ENCODE measurements around the gene MEG3. TPM values are rescaled to one million over a fixed set of nuclear protein-coding genes. Genes with fewer than 3 reads are reported as not detected.

MEG3 gene
- total RNA-seq, 2 donors from 2014 or later: 6.5 to 9.5 TPM

DNA sequence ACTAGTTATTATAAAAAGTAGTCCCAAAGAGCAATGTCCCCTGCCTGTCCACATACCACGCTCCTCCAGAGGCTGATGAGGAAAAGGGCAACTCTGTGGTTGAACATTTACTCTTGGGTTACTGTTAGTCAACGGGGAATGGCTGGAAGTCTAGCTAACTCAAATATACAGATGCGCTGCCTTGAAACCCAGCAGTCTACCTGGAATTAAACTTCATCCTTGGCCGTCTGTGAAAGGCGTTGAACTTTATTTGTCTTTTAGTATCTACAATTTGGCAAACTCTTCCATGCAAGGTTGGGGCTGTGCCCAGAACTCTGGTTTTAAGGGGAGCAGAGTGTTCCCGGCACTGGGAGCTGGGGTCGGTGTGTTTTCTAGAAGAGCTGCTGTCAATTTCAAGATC is 3.9 kb upstream of the MEG3 start:
- H3K9me3 ChIP-seq: no peaks in the 10 kb centered on the region
- no peaks in the 10 kb centered on the region for H3K36me3 ChIP-seq
- no peak overlapping the region for H3K4me3 ChIP-seq
- no peaks in the 10 kb centered on the region for H3K4me1 ChIP-seq
- H3K27me3 ChIP-seq: no peaks in the 10 kb centered on the region
- TF ChIP-seq CTCF (IDR thresholded peaks at IDR 0.05): no peak
- DNase-seq (ENCODE audit: low spot score): no peak
- H3K27ac ChIP-seq: no peak overlapping the region

DNA sequence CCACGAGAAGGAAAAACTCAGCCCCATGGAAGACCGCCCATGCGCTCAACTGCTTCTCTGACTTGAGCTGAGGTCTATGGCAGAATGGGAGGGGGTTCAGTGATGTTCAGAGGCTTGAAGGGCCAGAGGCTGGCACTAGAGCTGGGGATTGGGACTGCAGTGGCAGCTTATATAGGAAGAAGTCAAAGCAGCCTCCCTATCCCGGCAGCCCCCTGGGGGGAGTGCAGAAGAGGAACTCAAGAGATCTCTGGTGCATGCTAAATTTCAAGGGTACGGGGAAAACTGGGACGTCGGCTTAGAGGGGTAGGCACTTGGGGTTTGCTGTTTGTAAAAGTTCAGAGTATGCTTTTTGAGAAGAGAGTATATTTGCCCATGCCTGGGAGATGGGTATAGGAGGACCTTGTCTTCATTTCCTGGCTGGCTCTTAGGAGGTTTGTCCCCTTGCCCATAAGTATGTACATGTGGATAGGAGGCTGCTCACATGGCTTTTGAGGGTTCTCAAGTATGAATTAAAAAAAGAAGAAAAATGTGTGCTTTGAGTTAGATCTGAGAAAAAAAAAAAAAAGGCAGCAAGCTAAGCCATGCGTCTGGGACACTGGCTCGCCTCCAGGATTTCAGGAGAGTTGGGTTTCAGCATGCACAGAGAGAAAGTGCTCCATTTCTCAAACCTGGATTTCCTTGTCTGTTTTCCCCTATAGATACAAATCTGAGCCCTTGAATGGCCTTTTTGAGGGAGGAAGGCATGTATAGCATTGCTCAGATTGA is 3.2 kb upstream of the MEG3 start:
- H3K27ac ChIP-seq: no peak overlapping the region
- H3K4me3 ChIP-seq: no peak overlapping the region
- H3K27me3 ChIP-seq: no peaks in the 10 kb centered on the region
- H3K9me3 ChIP-seq: peaks cover 0 to under 1% of the 10 kb centered on the region in 2 donors
- no peaks in the 10 kb centered on the region for H3K4me1 ChIP-seq
- no peak for DNase-seq (ENCODE audit: low spot score)
- no peak for TF ChIP-seq CTCF (IDR thresholded peaks at IDR 0.05)
- no peaks in the 10 kb centered on the region for H3K36me3 ChIP-seq

DNA sequence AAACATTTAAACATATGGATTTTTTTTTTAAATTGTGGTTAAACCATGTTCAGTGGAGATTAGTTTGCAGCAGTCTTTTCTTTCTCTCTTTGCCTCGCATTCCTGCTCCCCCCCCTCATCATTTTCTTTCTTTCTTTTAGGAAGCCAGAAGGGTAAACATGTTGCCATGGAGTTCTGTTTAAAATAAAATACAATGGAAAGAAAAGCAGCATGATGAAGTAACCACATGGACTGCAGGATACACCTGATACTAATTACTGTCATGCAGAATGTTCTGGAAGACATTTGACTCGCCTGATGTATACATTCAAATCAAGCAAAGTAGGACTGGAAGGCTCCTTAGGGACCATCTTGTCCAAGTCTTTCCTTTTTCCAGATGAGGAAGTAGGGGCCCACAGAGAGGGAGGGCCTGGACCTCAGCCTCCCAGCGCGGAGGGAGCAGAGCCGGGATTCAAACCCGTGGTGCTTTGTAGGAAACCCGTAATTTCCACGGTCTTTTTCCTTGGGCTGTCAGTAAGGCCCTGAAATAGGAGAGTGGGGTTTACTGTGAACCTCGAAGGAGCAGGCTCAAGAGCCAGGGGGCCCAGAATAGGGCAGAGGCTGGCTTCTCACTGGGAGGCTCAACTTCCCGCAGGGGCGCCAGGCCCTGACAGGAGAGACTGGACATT is 2.4 kb upstream of the MEG3 start:
- no peak overlapping the region for H3K4me3 ChIP-seq
- H3K27ac ChIP-seq: no peak overlapping the region
- H3K9me3 ChIP-seq: peaks cover 0 to 8% of the 10 kb centered on the region in 2 donors
- no peak for TF ChIP-seq CTCF (IDR thresholded peaks at IDR 0.05)
- no peaks in the 10 kb centered on the region for H3K27me3 ChIP-seq
- DNase-seq (ENCODE audit: low spot score): no peak
- no peaks in the 10 kb centered on the region for H3K36me3 ChIP-seq
- no peaks in the 10 kb centered on the region for H3K4me1 ChIP-seq

DNA sequence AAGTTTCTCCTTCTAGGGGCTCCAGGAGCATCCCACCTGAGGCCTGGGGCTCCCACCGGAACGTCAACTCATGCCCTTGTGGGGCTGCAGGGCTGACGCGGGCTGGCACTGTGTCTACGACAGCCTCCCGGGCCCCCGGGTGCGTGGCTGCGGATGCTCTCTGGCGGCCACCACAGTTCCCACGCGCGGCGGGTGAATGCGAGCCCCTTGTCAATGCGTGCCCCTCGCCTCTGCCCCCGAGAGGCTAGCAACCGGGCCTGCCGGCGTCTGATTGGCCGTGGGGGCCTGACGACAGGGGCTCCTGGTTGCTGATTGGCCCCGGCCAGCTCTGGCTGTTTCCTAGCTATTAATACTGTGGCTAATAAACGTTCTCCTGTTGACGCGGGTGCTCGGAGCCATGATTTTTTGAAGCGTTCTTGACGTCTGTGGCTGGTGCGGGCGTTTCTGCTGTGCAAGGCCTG is 1.8 kb upstream of the MEG3 start:
- Histone ChIP-seq H3K27me3 (no peaks in the 10 kb centered on the region), H3K9me3 (peaks cover 0 to 8% of the 10 kb centered on the region in 2 donors), H3K4me3 (no peak overlapping the region), H3K27ac (no peak overlapping the region), H3K36me3 (no peaks in the 10 kb centered on the region), H3K4me1 (no peaks in the 10 kb centered on the region)
- peak; percentile 76 for DNase-seq (ENCODE audit: low spot score)
- TF ChIP-seq CTCF (IDR thresholded peaks at IDR 0.05): no peak

DNA sequence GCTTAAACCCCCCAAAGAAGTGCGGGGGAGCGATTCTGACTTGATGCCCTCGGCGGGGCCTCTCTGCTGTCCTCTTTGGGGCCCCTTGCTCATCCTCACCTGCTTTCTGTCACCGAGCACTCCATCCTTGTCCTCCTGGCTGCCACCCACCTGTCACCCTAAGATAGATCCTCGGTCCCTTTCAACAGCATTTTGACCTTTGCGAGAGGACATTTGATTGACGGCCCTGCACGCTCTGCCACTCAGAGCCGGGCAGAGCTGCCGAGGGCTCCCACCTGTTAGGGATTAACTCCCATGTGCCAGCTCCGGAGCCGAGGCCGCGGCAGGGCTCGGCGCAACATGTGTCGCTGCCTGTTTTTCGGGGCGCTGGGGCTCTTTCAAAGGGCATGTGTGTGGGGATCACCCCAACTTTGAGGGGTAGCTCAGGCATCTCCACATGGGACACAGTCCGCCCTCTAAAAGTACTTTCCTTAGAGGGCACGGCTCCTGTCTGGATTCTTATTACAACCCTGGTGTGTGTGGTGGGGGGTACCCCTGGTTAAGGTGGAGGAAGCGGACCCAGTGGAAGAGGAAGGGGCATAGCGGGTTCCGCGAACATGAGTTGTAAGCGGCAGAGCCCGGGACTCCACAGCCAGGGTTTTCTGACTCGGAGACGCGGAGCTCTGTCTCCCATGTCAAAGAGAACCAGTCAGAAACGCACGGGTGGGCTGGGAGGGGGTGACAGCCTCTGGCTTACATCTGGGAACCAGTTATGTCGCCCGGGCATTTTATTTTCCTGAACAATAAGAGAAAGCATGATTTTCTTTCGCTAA is 811 bp upstream of the MEG3 start:
- peak overlapping the region in 1 of 2 donors; percentile 37 for H3K4me3 ChIP-seq
- no peaks in the 10 kb centered on the region for H3K27me3 ChIP-seq
- no peak for DNase-seq (ENCODE audit: low spot score)
- H3K4me1 ChIP-seq: no peaks in the 10 kb centered on the region
- no peak overlapping the region for H3K27ac ChIP-seq
- H3K36me3 ChIP-seq: no peaks in the 10 kb centered on the region
- no peak for TF ChIP-seq CTCF (IDR thresholded peaks at IDR 0.05)
- peaks cover 0 to 8% of the 10 kb centered on the region in 2 donors for H3K9me3 ChIP-seq
